BE2C (cell line): ENCODE data around the gene PTPRD.

Experiments
- DNase-seq: peaks from one replicate; pipeline ENCODE4 v3.0.0-alpha.2; 2020
- H3K27me3 ChIP-seq: fragments of 250-450 bp; sonication (Bioruptor Pico); 2 replicates; pipeline ENCODE4 v1.5.1; 2020; ENCODE audit warnings: mild to moderate bottlenecking
- H3K36me3 ChIP-seq: fragments of 250-450 bp; sonication (Bioruptor Pico); 2 replicates; pipeline ENCODE4 v1.5.1; 2020; ENCODE audit warnings: mild to moderate bottlenecking
- H3K4me1 ChIP-seq: fragments of 250-450 bp; sonication (Bioruptor Pico); 2 replicates; pipeline ENCODE4 v1.5.1; 2020
- H3K4me3 ChIP-seq: 2 replicates; pipeline ENCODE4 v1.5.1; 2011; ENCODE audit warnings: low read depth, low read length
- H3K9me3 ChIP-seq: fragments of 250-450 bp; sonication (Bioruptor Pico); 2 replicates; pipeline ENCODE4 v1.5.1; 2020
- TF ChIP-seq, protein P1 (sequence below): IDR thresholded peaks from 2 replicates; pipeline ENCODE4 v1.5.1; 2012; ENCODE audit warnings: mild to moderate bottlenecking, low read depth, low read length

Gene PTPRD

DNA sequence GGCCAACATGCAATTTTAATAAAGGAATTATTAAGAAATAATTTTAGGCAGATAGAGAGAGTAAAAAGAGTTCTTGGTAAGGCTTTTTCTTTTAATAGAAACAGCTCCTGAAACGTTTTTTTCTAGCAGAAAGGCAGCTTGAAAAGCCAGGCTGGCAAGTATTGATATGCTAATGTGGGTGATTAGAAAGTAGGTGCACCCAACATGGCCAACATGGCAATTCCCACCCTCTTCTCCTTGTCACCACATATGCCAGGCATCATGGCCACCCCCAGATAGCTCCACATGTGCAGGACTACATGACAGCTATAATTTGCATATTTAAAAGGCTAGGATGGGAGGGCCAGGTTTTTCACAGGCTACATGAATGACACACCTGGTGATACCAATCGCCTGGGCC is 615.2 kb downstream of the PTPRD start:
- Histone ChIP-seq H3K27me3 (no peaks in the 10 kb centered on the region), H3K9me3 (no peaks in the 10 kb centered on the region), H3K4me3 (no peak overlapping the region), H3K4me1 (no peaks in the 10 kb centered on the region), H3K36me3 (no peaks in the 10 kb centered on the region)
- TF ChIP-seq, protein P1, sequence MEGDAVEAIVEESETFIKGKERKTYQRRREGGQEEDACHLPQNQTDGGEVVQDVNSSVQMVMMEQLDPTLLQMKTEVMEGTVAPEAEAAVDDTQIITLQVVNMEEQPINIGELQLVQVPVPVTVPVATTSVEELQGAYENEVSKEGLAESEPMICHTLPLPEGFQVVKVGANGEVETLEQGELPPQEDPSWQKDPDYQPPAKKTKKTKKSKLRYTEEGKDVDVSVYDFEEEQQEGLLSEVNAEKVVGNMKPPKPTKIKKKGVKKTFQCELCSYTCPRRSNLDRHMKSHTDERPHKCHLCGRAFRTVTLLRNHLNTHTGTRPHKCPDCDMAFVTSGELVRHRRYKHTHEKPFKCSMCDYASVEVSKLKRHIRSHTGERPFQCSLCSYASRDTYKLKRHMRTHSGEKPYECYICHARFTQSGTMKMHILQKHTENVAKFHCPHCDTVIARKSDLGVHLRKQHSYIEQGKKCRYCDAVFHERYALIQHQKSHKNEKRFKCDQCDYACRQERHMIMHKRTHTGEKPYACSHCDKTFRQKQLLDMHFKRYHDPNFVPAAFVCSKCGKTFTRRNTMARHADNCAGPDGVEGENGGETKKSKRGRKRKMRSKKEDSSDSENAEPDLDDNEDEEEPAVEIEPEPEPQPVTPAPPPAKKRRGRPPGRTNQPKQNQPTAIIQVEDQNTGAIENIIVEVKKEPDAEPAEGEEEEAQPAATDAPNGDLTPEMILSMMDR = no peak
- no peak for DNase-seq

DNA sequence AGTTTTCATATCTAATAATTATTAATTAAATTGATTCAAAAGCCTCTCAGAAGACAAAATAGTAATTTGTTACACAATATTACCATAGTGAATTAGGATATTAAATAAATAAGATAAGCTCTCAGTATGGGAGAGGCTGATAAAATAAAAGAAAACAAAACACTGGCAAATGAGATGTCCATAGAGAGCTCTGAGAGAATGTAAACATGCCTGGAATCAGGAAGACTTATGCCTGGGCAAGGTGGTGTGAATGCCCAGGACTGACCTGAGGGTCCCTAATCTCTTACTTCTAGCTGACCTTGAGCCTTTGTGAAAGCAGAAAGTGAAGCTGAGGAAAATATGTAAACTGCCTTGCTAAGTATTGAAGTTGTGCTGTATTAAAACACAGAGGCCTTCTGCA is 616.5 kb downstream of the PTPRD start:
- Histone ChIP-seq H3K9me3 (no peaks in the 10 kb centered on the region), H3K27me3 (no peaks in the 10 kb centered on the region), H3K4me3 (no peak overlapping the region), H3K4me1 (no peaks in the 10 kb centered on the region), H3K36me3 (no peaks in the 10 kb centered on the region)
- TF ChIP-seq, protein P1 = no peak
- DNase-seq = no peak

DNA sequence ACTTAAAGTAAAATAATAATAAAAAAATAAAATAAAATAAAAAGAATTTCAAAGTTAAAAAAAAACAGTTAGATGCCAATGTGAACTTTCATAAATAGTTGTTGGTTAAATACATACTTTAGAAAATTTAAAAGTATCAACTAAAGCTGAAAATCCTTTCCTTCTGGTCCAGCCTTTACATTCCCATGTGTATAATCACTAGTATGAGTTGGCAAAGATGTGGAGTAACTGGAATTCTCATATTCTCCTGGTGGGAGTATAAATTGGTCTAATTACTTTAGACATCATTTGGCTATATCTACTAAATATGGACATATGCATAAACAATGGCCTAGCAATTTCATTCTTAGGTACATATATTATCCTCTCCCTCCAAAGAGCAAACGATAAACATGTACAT is 619.9 kb downstream of the PTPRD start:
- Histone ChIP-seq H3K4me1 (no peaks in the 10 kb centered on the region), H3K27me3 (no peaks in the 10 kb centered on the region), H3K9me3 (no peaks in the 10 kb centered on the region), H3K36me3 (no peaks in the 10 kb centered on the region), H3K4me3 (no peak overlapping the region)
- no peak for DNase-seq
- TF ChIP-seq, protein P1 = no peak

- H3K4me3 ChIP-seq = no peak overlapping the region
- DNase-seq = no peak
- TF ChIP-seq, protein P1 = no peak
- no peaks in the 10 kb centered on the region for H3K27me3 ChIP-seq
- H3K4me1 ChIP-seq = no peaks in the 10 kb centered on the region
- H3K9me3 ChIP-seq = no peaks in the 10 kb centered on the region
- H3K36me3 ChIP-seq = no peaks in the 10 kb centered on the region
Measured at GRCh38 chr9:9973062-9973461, 639.7 kb downstream of the PTPRD start.

- TF ChIP-seq, protein P1 = no peak
- no peaks in the 10 kb centered on the region for H3K4me1 ChIP-seq
- no peak for DNase-seq
- H3K36me3 ChIP-seq = no peaks in the 10 kb centered on the region
- no peak overlapping the region for H3K4me3 ChIP-seq
- no peaks in the 10 kb centered on the region for H3K27me3 ChIP-seq
- H3K9me3 ChIP-seq = no peaks in the 10 kb centered on the region
Measured at GRCh38 chr9:9970514-9970913, 642.3 kb downstream of the PTPRD start.

GRCh38 chr9:9963841-9964240 is 649.0 kb downstream of the PTPRD start:
- Histone ChIP-seq H3K27me3 (no peaks in the 10 kb centered on the region), H3K4me3 (no peak overlapping the region), H3K4me1 (no peaks in the 10 kb centered on the region), H3K36me3 (no peaks in the 10 kb centered on the region), H3K9me3 (no peaks in the 10 kb centered on the region)
- TF ChIP-seq, protein P1 = no peak
- no peak for DNase-seq
